Uterus (tissue), 4 donors: Measurements from ENCODE around the gene LDLRAD4. TPM values are rescaled to one million over a fixed set of nuclear protein-coding genes. Genes with fewer than 3 reads are reported as not detected.

Experiments used
- DNase-seq, 2 donors: peaks; one replicate each; pipeline ENCODE4 v3.0.0-alpha.2; 2019 to 2020
- H3K27ac ChIP-seq, 2 donors: fragments of 200-600 bp; sonication (generic); 1 replicate in 1 of 2; 2 replicates in 1 of 2; pipeline ENCODE4 v1.5.1; 2016 to 2018
- H3K27me3 ChIP-seq, 2 donors: fragments of 200-600 bp; sonication (generic); one replicate each; pipeline ENCODE4 v1.5.1; 2018 to 2019; ENCODE audit warnings: control low read depth in 1 of 2
- H3K36me3 ChIP-seq, 2 donors: fragments of 200-600 bp; sonication (generic); one replicate each; pipeline ENCODE4 v1.5.1; 2019; ENCODE audit warnings: control low read depth in 1 of 2
- H3K4me1 ChIP-seq, 2 donors: fragments of 200-600 bp; sonication (generic); one replicate each; pipeline ENCODE4 v1.5.1; 2018 to 2019; ENCODE audit warnings: control low read depth in 1 of 2
- H3K4me3 ChIP-seq, 2 donors: fragments of 200-600 bp; sonication (generic); 1 replicate in 1 of 2; 2 replicates in 1 of 2; pipeline ENCODE4 v1.5.1; 2018 to 2019; ENCODE audit warnings: mild to moderate bottlenecking in 1 of 2
- H3K9me3 ChIP-seq, 2 donors: fragments of 200-600 bp; sonication (generic); one replicate each; pipeline ENCODE4 v1.5.1; 2019; ENCODE audit warnings: control low read depth in 1 of 2
- CTCF ChIP-seq, 4 experiments: fragments of 200-600 bp in 2 of 4; fragments of 450-650 bp in 2 of 4; sonication (generic) in 2 of 4; IDR thresholded peaks; one replicate each; pipeline ENCODE4 v1.5.1; 2016 to 2019; ENCODE audit warnings: antibody characterized with exemption in 4 of 4, mild to moderate bottlenecking in 2 of 4, moderate library complexity in 1 of 4
- POLR2A ChIP-seq, 2 donors: fragments of 450-650 bp; IDR thresholded peaks; one replicate each; pipeline ENCODE4 v1.6.1; 2016; ENCODE audit warnings: antibody characterized with exemption in 2 of 2, mild to moderate bottlenecking in 1 of 2, moderate library complexity in 1 of 2
- intact Hi-C: fragments of 100-400 bp; cut with DNase I; formaldehyde crosslinking; loops from one replicate; pipeline ENCODE4 v1.15.1; 2023; ENCODE audit warnings: low total_unique reads
- total RNA-seq, 4 donors: library from RNA; depleted of rRNA in 3 of 4; stranded (reverse); fragments of >200 nt in 3 of 4; gene quantifications; one replicate each; pipeline versions ENCODE4 v1.1.0 to v1.2.4, GENCODE V29; 2014 to 2023
- donor health status: DM: yes; HTN: yes; CAD: no.

The LDLRAD4 gene
- total RNA-seq, 4 donors from 2014 or later = 23.8 to 82.2 (median 39.3) TPM

- no peak for TF ChIP-seq POLR2A (IDR thresholded peaks at IDR 0.05)
- H3K27me3 ChIP-seq = no peaks in the 10 kb centered on the region
- H3K4me1 ChIP-seq = no peaks in the 10 kb centered on the region
- no peak overlapping the region for H3K27ac ChIP-seq
- no peaks in the 10 kb centered on the region for H3K9me3 ChIP-seq
- intact Hi-C loops = no loop called here
- DNase-seq = no peak
- H3K4me3 ChIP-seq = no peak overlapping the region
- H3K36me3 ChIP-seq = no peaks in the 10 kb centered on the region
These were observed 213.3 kb downstream of the LDLRAD4 start for GRCh38 chr18:13431886-13432285.

GRCh38 chr18:13433125-13433524 lies 214.6 kb downstream of the LDLRAD4 start:
- Histone ChIP-seq H3K27me3 (no peaks in the 10 kb centered on the region), H3K4me3 (no peak overlapping the region), H3K4me1 (no peaks in the 10 kb centered on the region), H3K9me3 (no peaks in the 10 kb centered on the region), H3K27ac (peak overlapping the region in 1 of 2 donors; percentile 39), H3K36me3 (no peaks in the 10 kb centered on the region)
- no peak for DNase-seq
- no peak for TF ChIP-seq POLR2A (IDR thresholded peaks at IDR 0.05)
- no peak for TF ChIP-seq CTCF (IDR thresholded peaks at IDR 0.05)
- intact Hi-C loops = no loop called here

GRCh38 chr18:13433685-13434084 lies 215.1 kb downstream of the LDLRAD4 start:
- Histone ChIP-seq H3K27ac (peak overlapping the region in 1 of 2 donors; percentile 39), H3K4me1 (no peaks in the 10 kb centered on the region), H3K27me3 (no peaks in the 10 kb centered on the region), H3K36me3 (no peaks in the 10 kb centered on the region), H3K9me3 (no peaks in the 10 kb centered on the region), H3K4me3 (no peak overlapping the region)
- no peak for DNase-seq
- no peak for TF ChIP-seq CTCF (IDR thresholded peaks at IDR 0.05)
- TF ChIP-seq POLR2A (IDR thresholded peaks at IDR 0.05) = no peak
- intact Hi-C loops = no loop called here

GRCh38 chr18:13434854-13435253 lies 216.3 kb downstream of the LDLRAD4 start:
- no peak for DNase-seq
- no peaks in the 10 kb centered on the region for H3K27me3 ChIP-seq
- H3K4me3 ChIP-seq = no peak overlapping the region
- H3K36me3 ChIP-seq = no peaks in the 10 kb centered on the region
- peak overlapping the region; percentile 59 to 62 for H3K27ac ChIP-seq
- no peaks in the 10 kb centered on the region for H3K9me3 ChIP-seq
- intact Hi-C loops = no loop called here
- no peaks in the 10 kb centered on the region for H3K4me1 ChIP-seq
- TF ChIP-seq CTCF (IDR thresholded peaks at IDR 0.05) = no peak
- TF ChIP-seq POLR2A (IDR thresholded peaks at IDR 0.05) = no peak

- H3K36me3 ChIP-seq = no peaks in the 10 kb centered on the region
- H3K4me1 ChIP-seq = no peaks in the 10 kb centered on the region
- no peak for TF ChIP-seq POLR2A (IDR thresholded peaks at IDR 0.05)
- no peak for TF ChIP-seq CTCF (IDR thresholded peaks at IDR 0.05)
- peak in 1 of 2 donors; percentile 40 for DNase-seq
- peak overlapping the region; percentile 59 to 62 for H3K27ac ChIP-seq
- H3K9me3 ChIP-seq = no peaks in the 10 kb centered on the region
- intact Hi-C loops = no loop called here
- no peaks in the 10 kb centered on the region for H3K27me3 ChIP-seq
- H3K4me3 ChIP-seq = no peak overlapping the region
These were observed 217.2 kb downstream of the LDLRAD4 start for GRCh38 chr18:13435586-13436333.
